NT2/D1 (cell line): ENCODE measurements around the gene MAP2K4.

Source experiments
- SUZ12 ChIP-seq: IDR thresholded peaks from 2 replicates; pipeline ENCODE4 v1.6.1; 2011; ENCODE audit not compliant: insufficient read length, insufficient read depth; ENCODE audit errors: extremely low read depth
- ZNF274 ChIP-seq: IDR thresholded peaks from 2 replicates; pipeline ENCODE4 v1.6.1; 2011; ENCODE audit warnings: mild to moderate bottlenecking, low read depth, low read length

- TF ChIP-seq ZNF274 (no peak), SUZ12 (no peak)
These were observed 90.2 kb downstream of the MAP2K4 start for GRCh38 chr17:12110906-12111305.
